Effector memory CD4-positive, alpha-beta T cell (primary cell): Measurements from ENCODE around the gene TNFAIP6.

Source experiments
- DNase-seq, 3 donors: peaks; one replicate each; pipeline ENCODE4 v3.0.0-alpha.2; 2020
- H3K27ac ChIP-seq: 2 replicates; pipeline ENCODE4 v1.7.0; 2013; ENCODE audit warnings: mild to moderate bottlenecking, low read length, moderate library complexity; ENCODE audit not compliant: insufficient read depth, poor library complexity, severe bottlenecking
- H3K27me3 ChIP-seq: replicated peaks from 2 replicates; pipeline ENCODE4 v1.7.0; 2013; ENCODE audit warnings: mild to moderate bottlenecking, low read length; ENCODE audit not compliant: insufficient read depth, control insufficient read depth, poor library complexity, severe bottlenecking
- H3K36me3 ChIP-seq: 2 replicates; pipeline ENCODE4 v1.7.0; 2013; ENCODE audit warnings: mild to moderate bottlenecking, low read length, moderate library complexity; ENCODE audit not compliant: control insufficient read depth, insufficient read depth
- H3K4me1 ChIP-seq: 2 replicates; pipeline ENCODE4 v1.7.0; 2013; ENCODE audit warnings: low read length, mild to moderate bottlenecking; ENCODE audit not compliant: control insufficient read depth, insufficient read depth, poor library complexity, severe bottlenecking
- H3K4me3 ChIP-seq: 2 replicates; pipeline ENCODE4 v1.7.0; 2013; ENCODE audit warnings: low read length, low read depth, mild to moderate bottlenecking; ENCODE audit not compliant: insufficient read depth, poor library complexity, severe bottlenecking
- H3K9me3 ChIP-seq: 2 replicates; pipeline ENCODE4 v1.7.0; 2013; ENCODE audit warnings: mild to moderate bottlenecking, low read length, moderate library complexity; ENCODE audit not compliant: control insufficient read depth

TNFAIP6 gene

DNA sequence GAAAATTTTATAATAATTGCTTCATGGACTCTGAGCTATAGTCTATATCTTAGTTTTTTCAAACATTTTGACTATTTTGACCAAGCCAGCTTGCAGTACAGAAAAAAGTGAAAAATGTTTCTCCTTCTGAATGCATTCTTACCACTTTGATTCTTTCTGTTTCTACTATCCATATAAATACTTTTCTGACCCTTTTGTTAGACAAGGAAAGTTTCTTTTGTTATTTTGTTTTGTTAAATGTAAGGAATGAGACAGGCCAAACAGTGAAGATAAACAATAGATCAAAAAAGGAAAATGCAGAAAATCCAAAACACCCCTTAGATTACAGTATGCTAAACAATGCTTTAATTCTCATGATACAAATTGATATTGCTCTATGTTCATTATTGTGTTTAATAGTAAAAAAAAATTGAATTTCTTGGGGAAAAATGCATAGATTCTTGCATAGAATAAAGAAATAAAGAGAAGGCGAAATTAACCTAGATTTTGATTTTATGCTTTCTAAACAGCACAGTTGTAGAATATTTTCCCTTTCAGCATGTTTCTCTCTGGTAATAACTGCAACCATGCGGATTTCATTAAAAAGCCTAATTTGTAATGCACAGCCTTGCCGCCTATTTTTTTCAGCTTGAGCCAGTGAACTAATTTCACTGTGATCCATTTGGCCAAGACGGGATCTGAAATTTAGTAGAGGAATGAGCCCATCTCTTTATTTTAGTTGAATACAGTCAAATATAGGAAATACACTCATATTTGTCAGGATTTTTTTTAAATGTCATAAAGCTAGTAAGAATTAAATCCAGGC, 976 bp downstream of the TNFAIP6 start:
- no peak for DNase-seq
- no peaks in the 10 kb centered on the region for H3K36me3 ChIP-seq
- no peaks in the 10 kb centered on the region for H3K9me3 ChIP-seq
- H3K4me3 ChIP-seq, result no peak overlapping the region
- H3K27ac ChIP-seq, result no peak overlapping the region
- H3K4me1 ChIP-seq, result no peaks in the 10 kb centered on the region
- H3K27me3 ChIP-seq, result no peaks in the 10 kb centered on the region

DNA sequence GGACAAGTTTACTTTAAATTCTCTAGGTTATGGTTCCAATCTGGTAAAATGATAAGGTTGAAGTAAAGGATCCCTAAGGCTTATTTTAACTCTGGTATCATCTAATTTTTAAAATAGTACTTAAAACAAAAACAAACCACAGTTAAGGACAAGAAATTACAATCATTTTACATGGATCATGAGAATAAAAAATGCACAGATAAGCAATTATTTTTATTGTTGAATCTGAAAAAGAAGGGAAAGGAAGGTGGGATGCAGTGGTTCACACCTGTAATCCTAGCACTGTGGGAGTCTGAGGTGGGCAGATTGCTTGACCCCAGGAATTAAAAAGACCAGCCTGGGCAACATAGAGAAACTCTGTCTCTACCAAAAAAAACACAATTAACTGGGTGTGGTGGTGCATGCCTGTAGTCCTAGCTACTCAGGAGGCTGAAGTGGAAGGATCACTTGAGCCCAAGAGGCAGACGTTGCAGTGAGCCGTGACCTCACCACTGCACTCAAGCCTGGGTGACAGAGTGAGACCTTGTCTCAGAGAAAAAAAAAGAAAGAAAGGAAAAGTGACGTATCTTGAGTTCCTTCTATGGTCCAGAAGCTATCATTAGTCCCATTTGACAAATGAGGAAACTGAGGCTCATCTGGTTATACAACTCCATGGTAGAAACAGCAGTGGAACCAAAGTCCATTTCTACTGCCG, 2.5 kb downstream of the TNFAIP6 start:
- H3K4me1 ChIP-seq, result no peaks in the 10 kb centered on the region
- DNase-seq, result no peak

DNA sequence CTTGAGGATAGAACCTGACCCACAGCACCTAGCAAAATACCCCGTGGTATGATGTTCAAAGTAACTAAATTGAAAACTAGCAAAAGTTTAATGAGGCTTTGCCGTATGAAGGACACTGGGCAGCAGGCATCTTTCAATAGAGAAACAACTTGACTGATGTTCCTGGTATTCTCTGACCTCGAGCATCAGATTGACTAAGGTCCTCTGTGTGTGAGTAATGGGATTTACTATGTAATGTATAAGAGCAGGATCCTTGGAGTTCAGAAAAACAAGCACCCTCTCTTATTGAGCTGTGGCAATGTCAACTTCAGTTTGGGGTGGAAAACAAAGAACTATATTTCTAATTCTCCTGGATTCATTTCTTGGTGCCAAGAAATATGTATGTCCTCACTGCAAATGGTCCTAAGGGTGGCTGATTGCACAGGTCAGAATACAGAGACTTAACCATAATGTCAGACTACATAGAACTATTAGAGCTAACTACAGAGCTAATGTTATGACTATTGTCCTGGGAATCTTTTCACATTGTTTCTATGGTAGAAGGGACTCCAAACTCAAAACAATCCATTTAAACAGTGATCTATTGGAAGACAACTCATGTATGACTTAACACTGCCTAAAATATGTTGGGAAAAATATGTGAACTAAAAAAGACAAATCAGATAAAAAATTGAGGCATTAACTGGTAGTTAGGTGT, 4.4 kb downstream of the TNFAIP6 start:
- Histone ChIP-seq H3K4me1 (no peaks in the 10 kb centered on the region), H3K27me3 (no peaks in the 10 kb centered on the region), H3K4me3 (no peak overlapping the region), H3K27ac (no peak overlapping the region), H3K36me3 (no peaks in the 10 kb centered on the region), H3K9me3 (no peaks in the 10 kb centered on the region)
- no peak for DNase-seq

More for the DNA sequence above, 2.5 kb downstream of the TNFAIP6 start:
- Histone ChIP-seq H3K27ac (no peak overlapping the region), H3K27me3 (no peaks in the 10 kb centered on the region), H3K9me3 (no peaks in the 10 kb centered on the region), H3K36me3 (no peaks in the 10 kb centered on the region), H3K4me3 (no peak overlapping the region)

DNA sequence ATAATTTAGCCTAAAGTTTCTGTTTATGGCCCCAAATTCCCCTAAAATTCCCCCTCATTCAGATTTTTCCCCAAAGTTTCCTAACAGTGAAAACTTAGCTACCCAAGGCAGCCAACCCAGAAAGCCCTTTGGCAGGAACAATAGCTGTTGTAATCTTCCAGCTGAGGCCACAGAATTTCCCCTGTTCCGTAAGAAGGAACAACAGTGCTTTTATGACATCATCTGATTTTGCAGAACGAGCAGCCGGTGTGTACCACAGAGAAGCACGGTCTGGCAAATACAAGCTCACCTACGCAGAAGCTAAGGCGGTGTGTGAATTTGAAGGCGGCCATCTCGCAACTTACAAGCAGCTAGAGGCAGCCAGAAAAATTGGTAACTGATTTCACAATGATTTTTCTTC, 6.3 kb downstream of the TNFAIP6 start:
- Histone ChIP-seq H3K27me3 (no peaks in the 10 kb centered on the region), H3K9me3 (no peaks in the 10 kb centered on the region), H3K4me1 (no peaks in the 10 kb centered on the region), H3K27ac (no peak overlapping the region), H3K36me3 (no peaks in the 10 kb centered on the region), H3K4me3 (no peak overlapping the region)
- DNase-seq, result no peak

DNA sequence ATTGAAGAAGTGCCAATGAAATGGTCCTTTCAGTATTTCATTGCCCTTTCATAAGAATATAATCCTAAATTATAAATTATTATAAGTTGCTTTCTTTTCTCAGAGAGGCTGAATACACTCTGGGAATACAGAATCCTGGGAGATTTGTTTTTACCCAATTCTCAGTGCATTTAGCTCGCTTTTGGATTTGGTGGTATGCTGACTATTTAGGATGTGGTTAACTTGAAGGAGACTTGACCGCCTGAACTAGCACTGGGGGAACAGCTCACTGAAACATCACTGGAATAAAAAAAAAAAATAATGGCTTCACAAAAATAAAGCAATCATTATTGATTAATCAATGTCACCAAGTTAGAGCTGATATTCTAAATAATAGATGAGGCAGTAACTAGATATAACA, 10.2 kb downstream of the TNFAIP6 start:
- Histone ChIP-seq H3K27me3 (no peaks in the 10 kb centered on the region), H3K4me1 (no peaks in the 10 kb centered on the region), H3K9me3 (no peaks in the 10 kb centered on the region), H3K27ac (no peak overlapping the region), H3K4me3 (no peak overlapping the region), H3K36me3 (no peaks in the 10 kb centered on the region)
- no peak for DNase-seq

DNA sequence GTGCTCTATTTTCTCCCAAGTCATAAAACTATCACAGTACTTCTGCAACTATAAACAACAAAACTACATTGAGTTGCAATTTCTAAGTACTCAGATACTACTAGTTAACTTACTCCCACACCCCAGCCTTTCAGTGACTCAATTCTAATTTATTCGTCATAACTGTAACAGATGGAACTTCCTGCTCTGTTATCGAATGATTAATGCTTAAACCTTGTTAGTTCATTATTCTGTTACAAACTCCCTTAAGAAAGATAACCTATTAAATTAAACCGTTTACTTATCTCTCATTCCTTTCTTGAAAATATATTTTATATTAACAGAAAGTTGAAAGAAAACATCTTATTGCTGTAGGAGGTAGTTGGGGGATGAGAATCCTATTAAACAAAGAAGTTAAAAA, 17.0 kb downstream of the TNFAIP6 start:
- no peaks in the 10 kb centered on the region for H3K36me3 ChIP-seq
- no peaks in the 10 kb centered on the region for H3K27me3 ChIP-seq
- DNase-seq, result no peak
- no peaks in the 10 kb centered on the region for H3K9me3 ChIP-seq
- no peak overlapping the region for H3K4me3 ChIP-seq
- H3K4me1 ChIP-seq, result no peaks in the 10 kb centered on the region
- no peak overlapping the region for H3K27ac ChIP-seq

DNA sequence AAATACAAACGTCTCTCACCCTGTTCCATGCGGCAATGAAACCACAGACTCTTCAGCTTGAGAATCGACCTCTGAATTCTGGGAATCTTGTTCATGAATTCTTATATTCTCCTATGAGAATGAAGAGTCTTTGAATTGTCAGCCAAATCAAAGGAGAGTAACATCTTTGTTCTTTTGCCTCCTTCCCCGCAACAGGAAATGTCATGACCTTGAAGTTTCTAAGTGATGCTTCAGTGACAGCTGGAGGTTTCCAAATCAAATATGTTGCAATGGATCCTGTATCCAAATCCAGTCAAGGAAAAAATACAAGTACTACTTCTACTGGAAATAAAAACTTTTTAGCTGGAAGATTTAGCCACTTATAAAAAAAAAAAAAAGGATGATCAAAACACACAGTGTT, 21.8 kb downstream of the TNFAIP6 start:
- Histone ChIP-seq H3K9me3 (no peaks in the 10 kb centered on the region), H3K27me3 (no peaks in the 10 kb centered on the region), H3K27ac (no peak overlapping the region), H3K4me1 (no peaks in the 10 kb centered on the region), H3K4me3 (no peak overlapping the region), H3K36me3 (no peaks in the 10 kb centered on the region)
- DNase-seq, result no peak

DNA sequence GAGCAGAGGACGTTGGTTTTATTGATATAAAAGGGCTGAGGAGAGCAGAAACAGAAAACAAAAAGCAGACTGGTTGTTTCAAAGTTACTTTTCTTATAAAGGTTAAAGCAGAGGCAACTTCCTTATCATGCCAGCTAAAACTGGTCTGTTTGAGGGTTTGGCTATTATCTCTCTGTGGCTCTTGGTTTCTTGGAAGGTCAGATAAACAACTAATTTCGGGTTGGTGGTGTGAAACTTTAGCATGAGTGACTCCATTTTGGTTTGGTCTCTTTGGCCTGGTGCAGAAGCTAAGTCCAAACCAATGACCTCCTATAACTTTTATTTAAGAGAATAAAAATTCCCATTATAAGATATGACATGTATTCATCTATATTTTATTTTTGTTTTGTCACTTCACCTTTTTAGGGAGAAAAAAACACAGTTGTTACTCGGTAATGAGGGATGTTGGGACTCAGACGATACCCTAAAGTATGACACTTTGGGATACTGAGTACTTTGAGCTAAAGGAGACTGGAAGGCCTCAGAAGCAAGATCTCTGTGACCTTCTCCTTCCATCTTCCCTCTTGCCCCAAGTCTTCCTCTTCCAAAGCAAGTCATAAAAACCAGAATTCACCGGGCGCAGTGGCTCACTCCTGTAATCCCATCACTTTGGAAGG, 23.3 kb downstream of the TNFAIP6 start:
- no peak for DNase-seq
- Histone ChIP-seq H3K4me3 (no peak overlapping the region), H3K4me1 (no peaks in the 10 kb centered on the region), H3K9me3 (no peaks in the 10 kb centered on the region), H3K27me3 (no peaks in the 10 kb centered on the region), H3K27ac (no peak overlapping the region), H3K36me3 (no peaks in the 10 kb centered on the region)

DNA sequence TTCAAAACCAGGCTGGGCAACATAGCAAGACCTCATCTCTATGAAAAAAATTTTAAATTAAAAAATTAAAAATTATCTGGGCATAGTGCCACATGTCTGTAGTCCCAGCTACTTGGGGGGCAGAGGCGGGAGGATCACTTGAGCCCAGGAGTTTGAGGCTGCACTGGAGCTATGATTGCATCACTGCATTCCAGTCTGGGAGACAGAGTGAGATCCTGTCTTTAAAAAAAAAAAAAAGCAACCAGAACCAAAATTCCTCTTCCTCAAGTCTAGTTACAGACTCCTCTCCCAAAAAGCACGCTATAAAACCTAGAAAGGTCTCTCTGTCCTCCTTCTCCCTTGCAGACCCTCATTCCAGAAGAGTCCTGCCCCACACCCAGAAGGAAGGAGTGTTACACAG, 23.9 kb downstream of the TNFAIP6 start:
- H3K4me3 ChIP-seq, result no peak overlapping the region
- no peak for DNase-seq
- H3K27ac ChIP-seq, result no peak overlapping the region
- no peaks in the 10 kb centered on the region for H3K4me1 ChIP-seq
- no peaks in the 10 kb centered on the region for H3K36me3 ChIP-seq
- H3K27me3 ChIP-seq, result no peaks in the 10 kb centered on the region
- H3K9me3 ChIP-seq, result no peaks in the 10 kb centered on the region
